ENCODE measurements around the gene IPO4.
"Not testable (repeated sequence)": the region's sequence is repeated elsewhere in the genome, so short reads cannot be mapped to it uniquely, and the experiment has no call there.

IPO4 gene

GRCh38 chr14:24226473-24226872, 37.9 kb upstream of the IPO4 start:
- TF ChIP-seq CTCF (IDR thresholded peaks at IDR 0.05; ENCODE audit: low read depth, low read length, missing control alignments) = no peak
- DNase-seq (ENCODE audit: low read depth) = no peak
- H3K4me3 ChIP-seq (ENCODE audit: low read depth, low read length) = no peak overlapping the region

- TF ChIP-seq CTCF (IDR thresholded peaks at IDR 0.05; ENCODE audit: low read depth, low read length, missing control alignments) = no peak
- H3K4me3 ChIP-seq (ENCODE audit: low read depth, low read length) = no peak overlapping the region
- no peak for DNase-seq (ENCODE audit: low read depth)
These were observed 36.0 kb upstream of the IPO4 start for GRCh38 chr14:24224618-24225071.

- DNase-seq (ENCODE audit: low read depth) = not testable (repeated sequence)
These were observed 34.4 kb upstream of the IPO4 start for GRCh38 chr14:24222987-24223386.

GRCh38 chr14:24219521-24219920, 30.9 kb upstream of the IPO4 start:
- TF ChIP-seq CTCF (IDR thresholded peaks at IDR 0.05; ENCODE audit: low read depth, low read length, missing control alignments) = no peak
- no peak overlapping the region for H3K4me3 ChIP-seq (ENCODE audit: low read depth, low read length)
- DNase-seq (ENCODE audit: low read depth) = no peak

More at GRCh38 chr14:24222987-24223386, 34.4 kb upstream of the IPO4 start:
- not testable (repeated sequence) for H3K4me3 ChIP-seq (ENCODE audit: low read depth, low read length)

- no peak for TF ChIP-seq CTCF (IDR thresholded peaks at IDR 0.05; ENCODE audit: low read depth, low read length, missing control alignments)
- no peak overlapping the region for H3K4me3 ChIP-seq (ENCODE audit: low read depth, low read length)
- DNase-seq (ENCODE audit: low read depth) = no peak
These were observed 30.5 kb upstream of the IPO4 start for GRCh38 chr14:24219080-24219479.

- DNase-seq (ENCODE audit: low read depth); H3K4me3 ChIP-seq (ENCODE audit: low read depth, low read length): not testable (repeated sequence)
These were observed 28.3 kb upstream of the IPO4 start for GRCh38 chr14:24216876-24217275.

GRCh38 chr14:24216345-24216699, 27.7 kb upstream of the IPO4 start:
- DNase-seq (ENCODE audit: low read depth) = no peak
- H3K4me3 ChIP-seq (ENCODE audit: low read depth, low read length) = peak overlapping the region; percentile 81
- TF ChIP-seq CTCF (IDR thresholded peaks at IDR 0.05; ENCODE audit: low read depth, low read length, missing control alignments) = no peak

- H3K4me3 ChIP-seq (ENCODE audit: low read depth, low read length) = peak within 1 kb of the TSS; percentile 81
- peak; percentile 74 for DNase-seq (ENCODE audit: low read depth)
- peak; percentile 88 for TF ChIP-seq CTCF (IDR thresholded peaks at IDR 0.05; ENCODE audit: low read depth, low read length, missing control alignments)
These were observed 27.1 kb upstream of the IPO4 start, which contains the start of gene MDP1 for GRCh38 chr14:24215495-24216344. MDP1 (minus strand) TSS chr14:24216066; CDS start chr14:24215955, 111 bp downstream.

All from GM12864 (cell line).